ENCODE results near the gene NECAB2.

Gene NECAB2

DNA sequence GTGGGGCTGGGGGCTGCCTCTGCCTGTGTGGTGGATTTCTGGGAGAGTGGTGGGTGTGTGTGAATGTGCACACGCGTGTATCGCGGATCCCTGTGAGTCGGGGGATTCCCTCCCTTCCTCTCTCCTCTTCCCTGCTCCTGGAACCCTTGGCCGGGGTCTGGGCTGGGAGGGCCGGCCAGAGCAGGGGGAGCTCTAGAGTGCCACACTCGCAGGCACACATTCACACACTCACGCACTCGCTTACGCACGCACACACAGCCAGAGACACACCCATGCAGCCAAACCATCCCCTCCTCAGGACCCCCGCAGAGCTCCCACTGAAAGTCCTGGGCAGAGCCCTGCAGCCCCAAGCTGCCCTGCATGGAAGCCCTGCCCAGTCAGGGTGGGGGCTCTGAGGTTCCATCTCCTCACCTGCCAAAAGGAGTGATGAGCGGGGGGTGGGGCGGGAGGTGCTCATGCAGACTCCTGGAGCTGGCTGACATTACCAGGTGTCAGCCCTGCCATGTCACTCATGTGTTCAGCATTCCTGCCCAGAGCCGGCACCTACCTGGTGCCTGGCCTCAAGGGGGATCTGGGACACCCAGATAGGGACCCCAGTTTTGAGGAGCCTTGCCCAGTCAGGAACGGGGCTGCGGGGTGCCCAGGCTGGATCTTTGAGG, 1.9 kb downstream of the NECAB2 start:
- no peaks in the 10 kb centered on the region for H3K36me3 ChIP-seq (ENCODE audit: control insufficient read depth, insufficient read depth, low read length)
- H3K27ac ChIP-seq: no peak overlapping the region
- no peak overlapping the region for H3K9ac ChIP-seq
- H3K4me2 ChIP-seq (ENCODE audit: low read length): no peak overlapping the region
- no peaks in the 10 kb centered on the region for H3K27me3 ChIP-seq (ENCODE audit: control insufficient read depth, insufficient read depth, low read length)
- H3K4me1 ChIP-seq: no peaks in the 10 kb centered on the region
- TF ChIP-seq, protein P1, sequence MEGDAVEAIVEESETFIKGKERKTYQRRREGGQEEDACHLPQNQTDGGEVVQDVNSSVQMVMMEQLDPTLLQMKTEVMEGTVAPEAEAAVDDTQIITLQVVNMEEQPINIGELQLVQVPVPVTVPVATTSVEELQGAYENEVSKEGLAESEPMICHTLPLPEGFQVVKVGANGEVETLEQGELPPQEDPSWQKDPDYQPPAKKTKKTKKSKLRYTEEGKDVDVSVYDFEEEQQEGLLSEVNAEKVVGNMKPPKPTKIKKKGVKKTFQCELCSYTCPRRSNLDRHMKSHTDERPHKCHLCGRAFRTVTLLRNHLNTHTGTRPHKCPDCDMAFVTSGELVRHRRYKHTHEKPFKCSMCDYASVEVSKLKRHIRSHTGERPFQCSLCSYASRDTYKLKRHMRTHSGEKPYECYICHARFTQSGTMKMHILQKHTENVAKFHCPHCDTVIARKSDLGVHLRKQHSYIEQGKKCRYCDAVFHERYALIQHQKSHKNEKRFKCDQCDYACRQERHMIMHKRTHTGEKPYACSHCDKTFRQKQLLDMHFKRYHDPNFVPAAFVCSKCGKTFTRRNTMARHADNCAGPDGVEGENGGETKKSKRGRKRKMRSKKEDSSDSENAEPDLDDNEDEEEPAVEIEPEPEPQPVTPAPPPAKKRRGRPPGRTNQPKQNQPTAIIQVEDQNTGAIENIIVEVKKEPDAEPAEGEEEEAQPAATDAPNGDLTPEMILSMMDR (IDR thresholded peaks at IDR 0.05): no peak
- H3K9me3 ChIP-seq (ENCODE audit: control insufficient read depth, low read length): no peaks in the 10 kb centered on the region
- no peak overlapping the region for H2AFZ ChIP-seq
- no peak overlapping the region for H3K4me3 ChIP-seq (ENCODE audit: low read depth, low read length)
- H3K79me2 ChIP-seq: no peaks in the 10 kb centered on the region

DNA sequence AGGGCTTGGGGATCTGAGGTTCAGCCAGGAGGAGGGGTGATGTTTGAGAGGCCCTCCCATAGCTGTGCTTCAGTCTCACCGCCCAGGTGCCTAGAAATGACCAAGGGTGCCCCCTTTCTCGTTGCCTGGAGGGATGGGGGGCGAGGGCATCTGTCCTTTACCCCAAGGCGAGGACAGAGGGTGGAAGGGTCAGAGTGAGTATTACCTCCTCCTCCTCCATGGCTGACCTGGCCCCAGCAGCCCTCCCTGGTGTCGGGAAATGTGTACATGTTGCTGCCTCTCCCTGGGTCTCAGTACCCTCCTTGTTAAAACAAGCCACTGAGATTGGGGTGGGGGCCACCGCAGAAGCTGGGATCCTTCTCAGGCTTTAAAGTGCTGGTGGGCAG, 2.4 kb downstream of the NECAB2 start:
- H2AFZ ChIP-seq: no peak overlapping the region
- H3K36me3 ChIP-seq (ENCODE audit: control insufficient read depth, insufficient read depth, low read length): no peaks in the 10 kb centered on the region
- H3K79me2 ChIP-seq: no peaks in the 10 kb centered on the region
- no peak overlapping the region for H3K9ac ChIP-seq
- no peak overlapping the region for H3K4me3 ChIP-seq (ENCODE audit: low read depth, low read length)
- H3K4me2 ChIP-seq (ENCODE audit: low read length): no peak overlapping the region
- H3K9me3 ChIP-seq (ENCODE audit: control insufficient read depth, low read length): no peaks in the 10 kb centered on the region
- no peak overlapping the region for H3K27ac ChIP-seq
- TF ChIP-seq, protein P1 (IDR thresholded peaks at IDR 0.05): no peak
- H3K27me3 ChIP-seq (ENCODE audit: control insufficient read depth, insufficient read depth, low read length): no peaks in the 10 kb centered on the region
- H3K4me1 ChIP-seq: no peaks in the 10 kb centered on the region

DNA sequence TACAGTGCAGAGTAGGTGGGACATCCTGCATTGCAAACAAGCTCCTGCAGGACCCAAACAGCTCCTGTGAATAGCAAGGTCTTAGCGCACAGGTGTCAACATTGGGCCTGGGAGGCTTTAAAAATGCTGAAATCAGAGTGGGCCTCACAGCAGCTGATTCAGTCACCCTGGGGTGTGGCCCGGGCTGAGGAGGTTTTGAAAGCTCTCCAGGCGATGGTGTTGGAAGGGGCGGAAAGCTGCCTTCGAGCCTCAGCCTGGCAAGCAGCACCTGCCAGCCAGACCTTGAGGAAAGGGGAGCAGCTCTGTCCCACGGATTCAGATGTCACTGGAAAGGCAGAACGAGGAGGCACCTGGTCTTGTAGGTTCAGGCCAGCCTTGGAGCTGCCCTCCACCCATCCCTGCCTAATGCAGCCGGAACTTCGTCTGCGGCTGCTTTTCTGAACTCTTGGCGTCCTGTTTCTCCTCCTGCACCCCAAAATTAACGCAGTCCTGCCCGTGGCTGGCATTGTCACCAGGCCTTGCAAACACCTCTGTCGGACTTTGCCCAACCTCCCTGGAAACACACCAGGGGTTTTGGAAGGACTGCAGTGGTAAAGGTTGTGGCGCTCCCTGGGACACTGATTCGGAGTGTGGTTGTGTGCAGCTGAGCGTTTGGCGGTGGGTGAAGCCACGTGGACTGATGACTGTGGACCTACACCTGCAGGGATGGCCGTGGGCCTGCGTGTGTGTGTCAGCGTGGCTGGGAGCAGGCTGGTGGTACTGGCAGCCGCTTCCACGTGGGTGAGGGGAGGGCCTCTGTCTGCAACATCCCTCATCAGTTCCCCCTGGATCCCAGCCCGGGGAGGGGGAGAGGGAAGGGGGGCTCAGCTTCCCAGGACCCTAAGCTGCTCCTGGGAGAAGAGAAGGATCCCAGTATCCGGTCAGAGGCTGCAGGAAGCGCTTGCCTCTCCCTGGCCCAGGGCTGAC, 3.4 kb downstream of the NECAB2 start:
- TF ChIP-seq, protein P1 (IDR thresholded peaks at IDR 0.05): no peak
- Histone ChIP-seq H3K4me3 (ENCODE audit: low read depth, low read length) (no peak overlapping the region), H3K4me1 (no peaks in the 10 kb centered on the region), H3K27me3 (ENCODE audit: control insufficient read depth, insufficient read depth, low read length) (no peaks in the 10 kb centered on the region), H2AFZ (no peak overlapping the region), H3K36me3 (ENCODE audit: control insufficient read depth, insufficient read depth, low read length) (no peaks in the 10 kb centered on the region), H3K9ac (no peak overlapping the region), H3K27ac (no peak overlapping the region), H3K79me2 (no peaks in the 10 kb centered on the region), H3K9me3 (ENCODE audit: control insufficient read depth, low read length) (no peaks in the 10 kb centered on the region), H3K4me2 (ENCODE audit: low read length) (no peak overlapping the region)

GRCh38 chr16:83972256-83973008, 4.4 kb downstream of the NECAB2 start:
- Histone ChIP-seq H2AFZ (no peak overlapping the region), H3K9me3 (ENCODE audit: control insufficient read depth, low read length) (no peaks in the 10 kb centered on the region), H3K4me2 (ENCODE audit: low read length) (no peak overlapping the region), H3K36me3 (ENCODE audit: control insufficient read depth, insufficient read depth, low read length) (no peaks in the 10 kb centered on the region), H3K4me1 (no peaks in the 10 kb centered on the region), H3K79me2 (no peaks in the 10 kb centered on the region), H3K4me3 (ENCODE audit: low read depth, low read length) (no peak overlapping the region), H3K9ac (no peak overlapping the region), H3K27ac (no peak overlapping the region), H3K27me3 (ENCODE audit: control insufficient read depth, insufficient read depth, low read length) (no peaks in the 10 kb centered on the region)
- TF ChIP-seq, protein P1 (IDR thresholded peaks at IDR 0.05): no peak

Data from parathyroid adenoma (tissue), 2 donors.